ENCODE measurements around the gene CBR4. TPM values are rescaled to one million over a fixed set of nuclear protein-coding genes. Genes with fewer than 3 reads are reported as not detected.

The CBR4 gene
- total RNA-seq, 1 experiment from 2014 or later: 33.6 TPM

- no peak overlapping the region for H4K91ac ChIP-seq (ENCODE audit: insufficient read length, low read depth, low read length)
- no peaks in the 10 kb centered on the region for H3K27me3 ChIP-seq (ENCODE audit: insufficient read depth, low read length)
- no peaks in the 10 kb centered on the region for H3K79me2 ChIP-seq (ENCODE audit: insufficient read depth, low read length)
- Mint-ChIP-seq H3K27me3 (ENCODE audit: low read depth) (no peaks in the 10 kb centered on the region), H3K9me3 (peaks cover 3% of the 10 kb centered on the region in 2 experiments; a peak in 3 of 5 replicates), H3K36me3 (ENCODE audit: insufficient read depth in 1 of 3, low read depth in 3 of 3) (peaks cover 0 to 3% (median 0%) of the 10 kb centered on the region in 3 experiments; a peak in 2 of 7 replicates), H3K27ac (no peak overlapping the region), H3K4me1 (peaks cover 12 to 15% of the 10 kb centered on the region in 2 experiments), H3K4me3 (no peak overlapping the region)
- TF ChIP-seq, protein P1, sequence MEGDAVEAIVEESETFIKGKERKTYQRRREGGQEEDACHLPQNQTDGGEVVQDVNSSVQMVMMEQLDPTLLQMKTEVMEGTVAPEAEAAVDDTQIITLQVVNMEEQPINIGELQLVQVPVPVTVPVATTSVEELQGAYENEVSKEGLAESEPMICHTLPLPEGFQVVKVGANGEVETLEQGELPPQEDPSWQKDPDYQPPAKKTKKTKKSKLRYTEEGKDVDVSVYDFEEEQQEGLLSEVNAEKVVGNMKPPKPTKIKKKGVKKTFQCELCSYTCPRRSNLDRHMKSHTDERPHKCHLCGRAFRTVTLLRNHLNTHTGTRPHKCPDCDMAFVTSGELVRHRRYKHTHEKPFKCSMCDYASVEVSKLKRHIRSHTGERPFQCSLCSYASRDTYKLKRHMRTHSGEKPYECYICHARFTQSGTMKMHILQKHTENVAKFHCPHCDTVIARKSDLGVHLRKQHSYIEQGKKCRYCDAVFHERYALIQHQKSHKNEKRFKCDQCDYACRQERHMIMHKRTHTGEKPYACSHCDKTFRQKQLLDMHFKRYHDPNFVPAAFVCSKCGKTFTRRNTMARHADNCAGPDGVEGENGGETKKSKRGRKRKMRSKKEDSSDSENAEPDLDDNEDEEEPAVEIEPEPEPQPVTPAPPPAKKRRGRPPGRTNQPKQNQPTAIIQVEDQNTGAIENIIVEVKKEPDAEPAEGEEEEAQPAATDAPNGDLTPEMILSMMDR (conservative IDR thresholded peaks at IDR 0.05): no peak
- H2AK5ac ChIP-seq (ENCODE audit: insufficient read length, low read length): no peak overlapping the region
- no peak overlapping the region for H4K5ac ChIP-seq (ENCODE audit: insufficient read length, low read depth, low read length)
- no peak overlapping the region for H3K27ac ChIP-seq (ENCODE audit: insufficient read length, low read depth, low read length)
- H2BK12ac ChIP-seq (ENCODE audit: insufficient read length, low read depth, low read length): no peak overlapping the region
- no peak overlapping the region for H2BK15ac ChIP-seq (ENCODE audit: low read depth, low read length)
- no peak overlapping the region for H3K23ac ChIP-seq (ENCODE audit: insufficient read length, low read depth, low read length)
- H3K4me2 ChIP-seq (ENCODE audit: insufficient read depth, insufficient read length, low read length): no peak overlapping the region
- no peak overlapping the region for H4K8ac ChIP-seq (replicated peaks; ENCODE audit: insufficient read length, low read depth, low read length)
- no peak overlapping the region for H2AFZ ChIP-seq (ENCODE audit: low read length)
- H3K4ac ChIP-seq (ENCODE audit: low read depth, low read length): no peak overlapping the region
- DNase-seq: no peak
- H3K18ac ChIP-seq (ENCODE audit: insufficient read length, low read depth, low read length): no peak overlapping the region
- H3K79me1 ChIP-seq (ENCODE audit: insufficient read depth, low read depth, low read length, poor library complexity, severe bottlenecking): no peaks in the 10 kb centered on the region
- no peak overlapping the region for H3K56ac ChIP-seq (ENCODE audit: insufficient read length, low read depth, low read length)
- no peaks in the 10 kb centered on the region for H3K23me2 ChIP-seq (ENCODE audit: insufficient read length, low read depth, low read length, poor library complexity, severe bottlenecking)
- no peak overlapping the region for H2BK120ac ChIP-seq (ENCODE audit: low read depth, low read length, poor library complexity, severe bottlenecking)
- no CpG with 5 or more reads among the region's 3 CpGs for WGBS (ENCODE audit: extremely low coverage, insufficient read length, low lambda C conversion rate)
- no peak overlapping the region for H3T11ph ChIP-seq (ENCODE audit: low read length)
- no peak overlapping the region for H3K14ac ChIP-seq (ENCODE audit: insufficient read depth, low read length)
- no peak overlapping the region for H2BK20ac ChIP-seq (ENCODE audit: low read depth, low read length, poor library complexity, severe bottlenecking)
- no peaks in the 10 kb centered on the region for H3K4me1 ChIP-seq (ENCODE audit: insufficient read depth, low read length)
- no peaks in the 10 kb centered on the region for H4K20me1 ChIP-seq (ENCODE audit: control insufficient read depth, insufficient read depth, insufficient read length)
- H2BK5ac ChIP-seq (ENCODE audit: insufficient read length, low read length): no peak overlapping the region
- H3K9ac ChIP-seq (ENCODE audit: extremely low read depth, insufficient read length, low read length): no peak overlapping the region
- H3K9me3 ChIP-seq (ENCODE audit: control insufficient read depth, low read depth, low read length): no peaks in the 10 kb centered on the region
Observed at GRCh38 chr4:169027663-169028062, 17.6 kb upstream of the CBR4 start.
